ENCODE data around the gene PKDREJ. TPM values are rescaled to one million over a fixed set of nuclear protein-coding genes. Genes with fewer than 3 reads are reported as not detected.

Gene PKDREJ
- total RNA-seq, 4 donors from 2014 or later: under 0.01 to 0.23 (median 0.10) TPM; not detected in 1

DNA sequence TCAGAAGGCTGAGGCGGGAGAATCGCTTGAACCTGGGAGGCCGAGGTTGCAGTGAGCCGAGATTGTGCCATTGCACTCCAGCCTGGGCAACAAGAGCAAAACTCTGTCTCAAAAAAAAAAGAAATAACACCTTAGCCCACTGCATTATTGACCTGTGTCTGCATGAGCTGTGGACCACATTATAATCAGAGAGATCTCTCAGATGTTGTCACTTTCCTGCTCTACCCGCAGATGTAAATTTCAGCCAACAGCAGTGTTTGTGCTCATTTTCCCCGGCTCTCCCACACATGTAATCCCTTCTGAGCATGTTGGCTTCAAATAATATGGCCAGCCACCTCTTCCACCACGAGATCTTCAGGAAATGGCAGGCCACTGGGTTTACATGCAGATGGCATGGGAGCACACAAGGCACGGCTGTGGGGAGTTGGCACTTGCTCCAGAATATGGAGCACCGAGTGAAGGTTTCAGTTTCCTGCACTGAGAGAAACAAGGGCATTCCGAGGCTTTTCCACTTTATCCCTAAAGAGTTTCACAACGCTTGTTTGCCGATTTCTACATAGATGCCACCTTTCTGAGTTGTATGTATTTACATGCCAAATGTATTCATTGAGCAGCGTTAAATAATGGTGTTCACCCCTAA, 32.8 kb downstream of the PKDREJ start:
- ATAC-seq: no peak
- Histone ChIP-seq H3K27ac (no peak overlapping the region), H3K4me3 (no peak overlapping the region), H3K27me3 (no peaks in the 10 kb centered on the region), H3K4me1 (peaks cover 0 to 17% (median 8%) of the 10 kb centered on the region in 3 donors), H3K9me3 (no peaks in the 10 kb centered on the region), H3K36me3 (peaks cover 0 to 42% of the 10 kb centered on the region in 2 donors)
- TF ChIP-seq, protein P1, sequence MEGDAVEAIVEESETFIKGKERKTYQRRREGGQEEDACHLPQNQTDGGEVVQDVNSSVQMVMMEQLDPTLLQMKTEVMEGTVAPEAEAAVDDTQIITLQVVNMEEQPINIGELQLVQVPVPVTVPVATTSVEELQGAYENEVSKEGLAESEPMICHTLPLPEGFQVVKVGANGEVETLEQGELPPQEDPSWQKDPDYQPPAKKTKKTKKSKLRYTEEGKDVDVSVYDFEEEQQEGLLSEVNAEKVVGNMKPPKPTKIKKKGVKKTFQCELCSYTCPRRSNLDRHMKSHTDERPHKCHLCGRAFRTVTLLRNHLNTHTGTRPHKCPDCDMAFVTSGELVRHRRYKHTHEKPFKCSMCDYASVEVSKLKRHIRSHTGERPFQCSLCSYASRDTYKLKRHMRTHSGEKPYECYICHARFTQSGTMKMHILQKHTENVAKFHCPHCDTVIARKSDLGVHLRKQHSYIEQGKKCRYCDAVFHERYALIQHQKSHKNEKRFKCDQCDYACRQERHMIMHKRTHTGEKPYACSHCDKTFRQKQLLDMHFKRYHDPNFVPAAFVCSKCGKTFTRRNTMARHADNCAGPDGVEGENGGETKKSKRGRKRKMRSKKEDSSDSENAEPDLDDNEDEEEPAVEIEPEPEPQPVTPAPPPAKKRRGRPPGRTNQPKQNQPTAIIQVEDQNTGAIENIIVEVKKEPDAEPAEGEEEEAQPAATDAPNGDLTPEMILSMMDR (IDR thresholded peaks at IDR 0.05): no peak
- TF ChIP-seq POLR2AphosphoS5 (IDR thresholded peaks at IDR 0.05) (no peak), POLR2A (IDR thresholded peaks at IDR 0.05) (no peak), EP300 (IDR thresholded peaks at IDR 0.05) (no peak)
- WGBS, 2 donors (ENCODE audit: low coverage in 1 of 2): 83 to 87% methylated on average over 9 to 13 of the region's 13 CpGs

DNA sequence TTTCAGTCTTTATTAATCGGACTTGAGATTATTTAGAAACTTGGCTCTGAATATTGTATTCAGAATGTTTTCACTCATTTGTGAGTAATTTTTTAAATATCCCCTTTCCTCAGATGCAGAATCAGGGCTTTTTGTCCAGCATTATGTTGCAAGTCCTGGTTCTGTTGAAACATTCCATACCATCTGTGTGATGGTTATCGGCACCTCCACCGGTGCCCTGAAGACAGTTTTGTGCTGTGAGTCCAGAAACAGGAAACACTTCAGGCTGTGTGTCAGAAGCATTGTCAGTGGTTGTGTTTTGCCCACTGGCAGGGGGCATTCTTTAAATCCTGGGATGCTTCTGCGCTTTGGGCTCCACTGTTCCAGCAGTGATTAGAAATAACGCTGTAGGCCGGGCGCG, 33.4 kb downstream of the PKDREJ start:
- WGBS, 2 donors (ENCODE audit: low coverage in 1 of 2): 80 to 94% methylated on average over 3 to 6 of the region's 8 CpGs
- no peaks in the 10 kb centered on the region for H3K27me3 ChIP-seq
- TF ChIP-seq POLR2AphosphoS5 (IDR thresholded peaks at IDR 0.05) (no peak), EP300 (IDR thresholded peaks at IDR 0.05) (no peak), POLR2A (IDR thresholded peaks at IDR 0.05) (no peak)
- TF ChIP-seq, protein P1 (IDR thresholded peaks at IDR 0.05): no peak
- no peak overlapping the region for H3K4me3 ChIP-seq
- no peaks in the 10 kb centered on the region for H3K9me3 ChIP-seq
- no peak for ATAC-seq
- H3K27ac ChIP-seq: no peak overlapping the region
- H3K36me3 ChIP-seq: peaks cover 0 to 43% of the 10 kb centered on the region in 2 donors
- H3K4me1 ChIP-seq: peaks cover 0 to 17% (median 8%) of the 10 kb centered on the region in 3 donors

DNA sequence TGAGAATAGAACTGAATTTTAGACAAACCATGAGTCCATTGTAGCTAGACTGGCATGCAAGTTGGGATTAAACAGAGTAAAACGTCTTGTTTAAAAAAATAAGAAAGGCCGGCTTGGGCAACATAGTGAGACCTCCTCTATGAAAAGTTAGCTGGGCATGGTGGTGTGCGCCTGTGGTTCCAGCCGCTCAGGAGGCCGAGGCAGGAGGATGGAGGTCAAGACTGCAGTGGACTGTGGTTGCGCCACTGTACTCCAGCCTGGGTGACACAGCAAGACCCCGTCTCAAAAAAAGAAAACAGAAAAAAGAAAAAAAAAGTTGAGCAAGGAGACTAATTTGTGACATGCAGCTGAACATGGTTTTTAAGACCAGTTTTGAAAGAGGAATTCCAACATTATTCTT, 36.6 kb downstream of the PKDREJ start:
- Histone ChIP-seq H3K27me3 (no peaks in the 10 kb centered on the region), H3K27ac (no peak overlapping the region), H3K9me3 (no peaks in the 10 kb centered on the region), H3K4me3 (no peak overlapping the region), H3K4me1 (no peaks in the 10 kb centered on the region), H3K36me3 (peaks cover 0 to 61% of the 10 kb centered on the region in 2 donors)
- no peak for ATAC-seq
- WGBS, 2 donors (ENCODE audit: low coverage in 1 of 2): 93 to 94% methylated on average over 5 to 7 of the region's 7 CpGs
- TF ChIP-seq, protein P1 (IDR thresholded peaks at IDR 0.05): no peak
- TF ChIP-seq POLR2AphosphoS5 (IDR thresholded peaks at IDR 0.05) (no peak), EP300 (IDR thresholded peaks at IDR 0.05) (no peak), POLR2A (IDR thresholded peaks at IDR 0.05) (no peak)

DNA sequence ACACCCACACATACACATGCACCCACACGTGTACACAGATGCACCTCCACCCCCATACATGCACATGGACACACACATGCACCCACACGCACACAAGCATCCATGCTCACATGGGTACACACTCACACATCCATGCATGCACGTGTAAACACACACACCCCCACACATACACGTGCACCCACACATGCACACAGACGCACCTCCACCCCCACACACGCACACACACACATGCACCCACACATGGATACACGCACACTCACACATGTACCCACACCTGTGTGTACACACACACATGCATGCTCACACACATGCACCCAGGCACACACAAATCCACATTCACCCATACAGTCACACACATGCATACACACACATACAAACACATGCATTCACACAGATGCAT, 37.5 kb downstream of the PKDREJ start:
- no peak overlapping the region for H3K27ac ChIP-seq
- ATAC-seq: no peak
- H3K27me3 ChIP-seq: no peaks in the 10 kb centered on the region
- no peak overlapping the region for H3K4me3 ChIP-seq
- H3K4me1 ChIP-seq: no peaks in the 10 kb centered on the region
- 86 to 100% methylated on average over 2 of the region's 7 CpGs for WGBS, 2 donors (ENCODE audit: low coverage in 1 of 2)
- H3K9me3 ChIP-seq: no peaks in the 10 kb centered on the region
- TF ChIP-seq, protein P1 (IDR thresholded peaks at IDR 0.05): no peak
- TF ChIP-seq POLR2A (IDR thresholded peaks at IDR 0.05) (no peak), POLR2AphosphoS5 (IDR thresholded peaks at IDR 0.05) (no peak), EP300 (IDR thresholded peaks at IDR 0.05) (no peak)
- peaks cover 0 to 68% of the 10 kb centered on the region in 2 donors for H3K36me3 ChIP-seq

DNA sequence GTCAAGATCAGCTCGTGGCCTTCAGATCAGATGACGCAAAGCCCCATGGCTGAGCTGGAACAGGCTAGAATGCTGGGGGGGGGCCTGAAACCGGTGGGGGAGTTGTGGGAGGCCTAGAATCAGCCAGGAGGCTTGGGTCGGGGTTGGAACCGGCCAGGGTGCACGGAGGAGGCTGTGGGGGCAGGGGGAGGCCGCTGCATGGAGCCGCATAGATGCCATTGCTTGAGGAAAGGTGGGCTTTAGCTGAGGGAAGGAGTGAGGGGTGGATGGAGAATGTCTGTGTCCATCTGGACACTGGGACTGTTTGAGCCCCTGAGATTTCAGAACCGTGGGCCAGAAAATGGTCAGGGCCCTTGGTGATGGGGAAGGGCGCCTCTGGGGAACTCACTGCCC, 38.2 kb downstream of the PKDREJ start:
- no peak for ATAC-seq
- peaks cover 0 to 76% of the 10 kb centered on the region in 2 donors for H3K36me3 ChIP-seq
- no peak overlapping the region for H3K4me3 ChIP-seq
- H3K4me1 ChIP-seq: no peaks in the 10 kb centered on the region
- no peaks in the 10 kb centered on the region for H3K27me3 ChIP-seq
- no peak overlapping the region for H3K27ac ChIP-seq
- no peaks in the 10 kb centered on the region for H3K9me3 ChIP-seq
- WGBS, 2 donors (ENCODE audit: low coverage in 1 of 2): 79 to 96% methylated on average over 4 to 7 of the region's 10 CpGs
- TF ChIP-seq EP300 (IDR thresholded peaks at IDR 0.05) (no peak), POLR2AphosphoS5 (IDR thresholded peaks at IDR 0.05) (no peak), POLR2A (IDR thresholded peaks at IDR 0.05) (no peak)
- TF ChIP-seq, protein P1 (IDR thresholded peaks at IDR 0.05): no peak
